Muscle of leg (tissue), 11 donors: ENCODE data around the gene PCBP3. TPM values are rescaled to one million over a fixed set of nuclear protein-coding genes. Genes with fewer than 3 reads are reported as not detected.
A peak's percentile ranks its signal among the peaks of the same experiment; 100 is the strongest.

Source experiments
- DNase-seq: peaks from one replicate; pipeline ENCODE4 v3.0.0; 2013
- H3K27ac ChIP-seq: one replicate; pipeline ENCODE4 v1.5.1; 2013; ENCODE audit warnings: mild to moderate bottlenecking, low read length, control low read depth
- H3K27me3 ChIP-seq: one replicate; pipeline ENCODE4 v1.6.1; 2013; ENCODE audit warnings: low read length; ENCODE audit not compliant: control insufficient read depth, insufficient read depth
- H3K36me3 ChIP-seq: one replicate; pipeline ENCODE4 v1.6.1; 2013; ENCODE audit warnings: low read length; ENCODE audit not compliant: control insufficient read depth, insufficient read depth
- H3K4me1 ChIP-seq: one replicate; pipeline ENCODE4 v1.6.1; 2013; ENCODE audit warnings: low read length; ENCODE audit not compliant: control insufficient read depth, insufficient read depth
- H3K4me3 ChIP-seq: one replicate; pipeline ENCODE4 v1.5.1; 2013; ENCODE audit warnings: low read length, control low read depth
- H3K9me3 ChIP-seq: replicated peaks from 2 replicates; pipeline ENCODE4 v1.6.1; 2013; ENCODE audit warnings: low read depth, low read length; ENCODE audit not compliant: control insufficient read depth
- WGBS: methylation state at CpG from one replicate; pipeline ENCODE4 v1.1.5; 2013; ENCODE audit warnings: missing lambda C conversion rate; ENCODE audit not compliant: insufficient coverage; 5-methylcytosine and 5-hydroxymethylcytosine counted together
- polyA plus RNA-seq, 8 donors: library from polyadenylated mRNA; unstranded; fragments of 120-200 nt; gene quantifications; one replicate each; pipeline versions ENCODE4 v1.2.1 to v1.2.3, GENCODE V29; 2013; ENCODE audit warnings: inconsistent platforms in 1 of 8, low replicate concordance in 1 of 8; ENCODE audit not compliant: insufficient read length in 8 of 8, insufficient read depth in 1 of 8
- total RNA-seq: library from RNA; stranded (reverse); fragments of 120-200 nt; gene quantifications from one replicate; pipeline ENCODE4 v1.2.4, GENCODE V29; 2013

Gene PCBP3
- total and polyA plus RNA-seq, 9 donors, result 0.76 to 2.3 (median 1.2) TPM

GRCh38 chr21:45635271-45636151 lies 8.0 kb upstream of the PCBP3 start:
- Histone ChIP-seq H3K27me3 (peaks cover 20% of the 10 kb centered on the region), H3K36me3 (no peaks in the 10 kb centered on the region), H3K4me3 (no peak overlapping the region), H3K9me3 (no peaks in the 10 kb centered on the region), H3K4me1 (no peaks in the 10 kb centered on the region), H3K27ac (no peak overlapping the region)
- no peak for DNase-seq
- whole genome bisulfite sequencing, result 84% methylated on average over 7 of the region's 7 CpGs

- H3K27ac ChIP-seq, result no peak overlapping the region
- DNase-seq, result no peak
- H3K9me3 ChIP-seq, result no peaks in the 10 kb centered on the region
- no peak overlapping the region for H3K4me3 ChIP-seq
- no peaks in the 10 kb centered on the region for H3K4me1 ChIP-seq
- H3K27me3 ChIP-seq, result peaks cover 30% of the 10 kb centered on the region
- 100% methylated on average over 1 of the region's 3 CpGs for WGBS
- no peaks in the 10 kb centered on the region for H3K36me3 ChIP-seq
Measured at GRCh38 chr21:45636459-45636858, 7.1 kb upstream of the PCBP3 start.

- DNase-seq, result no peak
- no peaks in the 10 kb centered on the region for H3K9me3 ChIP-seq
- no peak overlapping the region for H3K4me3 ChIP-seq
- no peak overlapping the region for H3K27ac ChIP-seq
- peaks cover 35% of the 10 kb centered on the region for H3K27me3 ChIP-seq
- H3K4me1 ChIP-seq, result no peaks in the 10 kb centered on the region
- 65% methylated on average over 20 of the region's 33 CpGs for WGBS
- no peaks in the 10 kb centered on the region for H3K36me3 ChIP-seq
Measured at GRCh38 chr21:45636951-45637646, 6.4 kb upstream of the PCBP3 start.

- 29% methylated on average over 7 of the region's 13 CpGs for WGBS
- no peak for DNase-seq
- peaks cover 35% of the 10 kb centered on the region for H3K27me3 ChIP-seq
Measured at GRCh38 chr21:45637883-45638282, 5.6 kb upstream of the PCBP3 start.

GRCh38 chr21:45638707-45639106 lies 4.8 kb upstream of the PCBP3 start:
- H3K27me3 ChIP-seq, result peaks cover 35% of the 10 kb centered on the region
- no peak for DNase-seq
- WGBS, result 10% methylated on average over 5 of the region's 8 CpGs

More at GRCh38 chr21:45637883-45638282, 5.6 kb upstream of the PCBP3 start:
- H3K9me3 ChIP-seq, result no peaks in the 10 kb centered on the region
- H3K4me1 ChIP-seq, result no peaks in the 10 kb centered on the region
- H3K4me3 ChIP-seq, result no peak overlapping the region
- no peak overlapping the region for H3K27ac ChIP-seq
- H3K36me3 ChIP-seq, result no peaks in the 10 kb centered on the region

GRCh38 chr21:45639206-45640000 lies 4.1 kb upstream of the PCBP3 start:
- no peak overlapping the region for H3K27ac ChIP-seq
- 59% methylated on average over 9 of the region's 11 CpGs for WGBS
- H3K4me3 ChIP-seq, result no peak overlapping the region
- peaks cover under 1% of the 10 kb centered on the region for H3K4me1 ChIP-seq
- peaks cover 38% of the 10 kb centered on the region for H3K27me3 ChIP-seq
- H3K36me3 ChIP-seq, result no peaks in the 10 kb centered on the region
- H3K9me3 ChIP-seq, result no peaks in the 10 kb centered on the region
- DNase-seq, result no peak

More at GRCh38 chr21:45638707-45639106, 4.8 kb upstream of the PCBP3 start:
- no peak overlapping the region for H3K4me3 ChIP-seq
- H3K4me1 ChIP-seq, result no peaks in the 10 kb centered on the region
- H3K36me3 ChIP-seq, result no peaks in the 10 kb centered on the region
- H3K9me3 ChIP-seq, result no peaks in the 10 kb centered on the region
- no peak overlapping the region for H3K27ac ChIP-seq

GRCh38 chr21:45640001-45640887 lies 3.3 kb upstream of the PCBP3 start:
- H3K9me3 ChIP-seq, result no peaks in the 10 kb centered on the region
- H3K4me3 ChIP-seq, result no peak overlapping the region
- H3K27ac ChIP-seq, result no peak overlapping the region
- peaks cover 43% of the 10 kb centered on the region for H3K27me3 ChIP-seq
- peaks cover 3% of the 10 kb centered on the region for H3K4me1 ChIP-seq
- H3K36me3 ChIP-seq, result no peaks in the 10 kb centered on the region
- WGBS, result no CpG with 5 or more reads among the region's 6 CpGs
- no peak for DNase-seq

GRCh38 chr21:45640888-45641479 lies 2.5 kb upstream of the PCBP3 start:
- Histone ChIP-seq H3K4me3 (no peak overlapping the region), H3K4me1 (peaks cover 3% of the 10 kb centered on the region), H3K9me3 (no peaks in the 10 kb centered on the region), H3K36me3 (no peaks in the 10 kb centered on the region), H3K27me3 (peaks cover 44% of the 10 kb centered on the region), H3K27ac (no peak overlapping the region)
- WGBS, result 42% methylated on average over 16 of the region's 23 CpGs
- peak; percentile 26 for DNase-seq

- Histone ChIP-seq H3K27me3 (peaks cover 47% of the 10 kb centered on the region), H3K9me3 (no peaks in the 10 kb centered on the region), H3K4me3 (no peak overlapping the region), H3K27ac (no peak overlapping the region), H3K36me3 (no peaks in the 10 kb centered on the region), H3K4me1 (peaks cover 3% of the 10 kb centered on the region)
- DNase-seq, result no peak
- 60% methylated on average over 19 of the region's 31 CpGs for WGBS
Measured at GRCh38 chr21:45641480-45642035, 2.0 kb upstream of the PCBP3 start.
